PC-3 (cell line): ENCODE results near the gene KMT2C.

Source experiments
- CTCF ChIP-seq: fragments of 300-600 bp; sonication (generic); conservative IDR thresholded peaks from 2 replicates; pipeline ENCODE4 v1.5.1; 2017; ENCODE audit warnings: antibody characterized with exemption, low read depth, mild to moderate bottlenecking, low read length
- EZH2 ChIP-seq: fragments of 300-600 bp; sonication (generic); IDR thresholded peaks from one replicate; pipeline ENCODE4 v1.6.1; 2017; ENCODE audit warnings: antibody characterized with exemption, mild to moderate bottlenecking, low read length; ENCODE audit not compliant: unreplicated experiment

GRCh38 chr7:152122540-152122939 lies 313.3 kb downstream of the KMT2C start:
- no peak for TF ChIP-seq EZH2
- no peak for TF ChIP-seq CTCF
